HepG2 (cell line): ENCODE data around the gene SDC1. TPM values are rescaled to one million over a fixed set of nuclear protein-coding genes. Genes with fewer than 3 reads are reported as not detected.

Source experiments
- HNRNPH1 ChIP-seq: fragments of 200-400 bp; formaldehyde crosslinking; optimal IDR thresholded peaks from 2 replicates; pipeline ENCODE3; 2017; ENCODE audit warnings: mild to moderate bottlenecking, low read depth, low read length
- ZNF230 ChIP-seq: sonication (generic); formaldehyde crosslinking; IDR thresholded peaks from 2 replicates; pipeline ENCODE4 v1.4.0; 2020; ENCODE audit warnings: mild to moderate bottlenecking, missing genetic modification reagents
- polyA plus RNA-seq, 8 experiments: library from polyadenylated mRNA; depleted of rRNA in 3 of 8; stranded (reverse) in 7 of 8; unstranded in 1 of 8; fragments of >200 nt; fragmentation: Illumina TruSeq in 4 of 8; extraction: Trizol in 4 of 8; gene quantifications; 2 replicates each; pipeline versions ENCODE4 v1.2.1 to v1.2.3, GENCODE V29; 2011 to 2016; ENCODE audit warnings: low read depth in 4 of 8, missing spikeins in 1 of 8, mixed read lengths in 1 of 8; ENCODE audit not compliant: insufficient read depth in 1 of 8
- total RNA-seq, 5 experiments: library from RNA; depleted of rRNA; stranded (reverse); fragments of >200 nt; fragmentation: Illumina TruSeq; extraction: Trizol; gene quantifications; 2 replicates each; pipeline ENCODE4 v1.2.3, GENCODE V29; 2016; ENCODE audit warnings: low read depth in 1 of 5
- TF ChIP-seq, protein P1 (sequence below): sonication (generic); formaldehyde crosslinking; IDR thresholded peaks from 2 replicates; pipeline ENCODE4 v1.5.0; 2020; ENCODE audit warnings: missing genetic modification reagents
- TF ChIP-seq, protein P2 (sequence below): sonication (generic); formaldehyde crosslinking; IDR thresholded peaks from 2 replicates; pipeline ENCODE4 v1.4.0; 2020; ENCODE audit warnings: missing genetic modification reagents
- TF ChIP-seq, protein P3 (sequence below): sonication (generic); formaldehyde crosslinking; IDR thresholded peaks from 2 replicates; pipeline ENCODE4 v1.4.0; 2020; ENCODE audit warnings: mild to moderate bottlenecking, missing genetic modification reagents

SDC1 gene
- total and polyA plus RNA-seq, 2 of the 13 experiments (the other 11 are each of a cell fraction or from before 2014, with no cell fraction given), result 108 to 119 TPM

DNA sequence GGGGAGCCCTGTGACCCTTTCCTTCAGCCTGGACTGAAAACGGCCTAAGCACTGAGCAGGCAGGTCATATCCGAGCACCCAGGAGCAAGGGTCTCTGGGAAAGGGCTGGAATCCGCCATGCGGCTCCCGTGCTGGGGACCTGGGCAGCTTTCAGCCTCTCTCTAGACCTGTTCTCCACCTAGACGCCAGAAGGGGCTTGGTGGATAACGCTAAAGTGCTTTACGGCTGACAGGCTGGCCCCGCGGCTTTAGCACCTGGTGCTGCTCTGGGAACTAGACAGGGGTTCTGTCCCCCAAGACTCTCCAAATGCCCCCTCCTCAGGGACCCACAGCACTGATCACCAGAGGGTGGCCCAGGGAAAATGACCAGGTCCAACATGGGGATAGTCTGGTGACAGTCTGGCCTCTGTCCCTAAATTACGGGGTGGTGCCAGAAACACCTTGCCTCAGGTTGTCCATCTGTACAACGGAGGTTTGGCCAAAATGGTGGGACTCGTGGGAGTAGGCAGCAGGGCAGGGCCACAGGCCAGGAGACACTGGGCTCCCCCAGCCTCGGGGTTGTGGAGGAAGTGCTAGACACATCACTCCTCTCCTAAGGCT, 13.0 kb downstream of the SDC1 start (continued):
- TF ChIP-seq, protein P1, sequence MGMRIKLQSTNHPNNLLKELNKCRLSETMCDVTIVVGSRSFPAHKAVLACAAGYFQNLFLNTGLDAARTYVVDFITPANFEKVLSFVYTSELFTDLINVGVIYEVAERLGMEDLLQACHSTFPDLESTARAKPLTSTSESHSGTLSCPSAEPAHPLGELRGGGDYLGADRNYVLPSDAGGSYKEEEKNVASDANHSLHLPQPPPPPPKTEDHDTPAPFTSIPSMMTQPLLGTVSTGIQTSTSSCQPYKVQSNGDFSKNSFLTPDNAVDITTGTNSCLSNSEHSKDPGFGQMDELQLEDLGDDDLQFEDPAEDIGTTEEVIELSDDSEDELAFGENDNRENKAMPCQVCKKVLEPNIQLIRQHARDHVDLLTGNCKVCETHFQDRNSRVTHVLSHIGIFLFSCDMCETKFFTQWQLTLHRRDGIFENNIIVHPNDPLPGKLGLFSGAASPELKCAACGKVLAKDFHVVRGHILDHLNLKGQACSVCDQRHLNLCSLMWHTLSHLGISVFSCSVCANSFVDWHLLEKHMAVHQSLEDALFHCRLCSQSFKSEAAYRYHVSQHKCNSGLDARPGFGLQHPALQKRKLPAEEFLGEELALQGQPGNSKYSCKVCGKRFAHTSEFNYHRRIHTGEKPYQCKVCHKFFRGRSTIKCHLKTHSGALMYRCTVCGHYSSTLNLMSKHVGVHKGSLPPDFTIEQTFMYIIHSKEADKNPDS (CRISPR knock-in tag), result no peak
- TF ChIP-seq, protein P2, sequence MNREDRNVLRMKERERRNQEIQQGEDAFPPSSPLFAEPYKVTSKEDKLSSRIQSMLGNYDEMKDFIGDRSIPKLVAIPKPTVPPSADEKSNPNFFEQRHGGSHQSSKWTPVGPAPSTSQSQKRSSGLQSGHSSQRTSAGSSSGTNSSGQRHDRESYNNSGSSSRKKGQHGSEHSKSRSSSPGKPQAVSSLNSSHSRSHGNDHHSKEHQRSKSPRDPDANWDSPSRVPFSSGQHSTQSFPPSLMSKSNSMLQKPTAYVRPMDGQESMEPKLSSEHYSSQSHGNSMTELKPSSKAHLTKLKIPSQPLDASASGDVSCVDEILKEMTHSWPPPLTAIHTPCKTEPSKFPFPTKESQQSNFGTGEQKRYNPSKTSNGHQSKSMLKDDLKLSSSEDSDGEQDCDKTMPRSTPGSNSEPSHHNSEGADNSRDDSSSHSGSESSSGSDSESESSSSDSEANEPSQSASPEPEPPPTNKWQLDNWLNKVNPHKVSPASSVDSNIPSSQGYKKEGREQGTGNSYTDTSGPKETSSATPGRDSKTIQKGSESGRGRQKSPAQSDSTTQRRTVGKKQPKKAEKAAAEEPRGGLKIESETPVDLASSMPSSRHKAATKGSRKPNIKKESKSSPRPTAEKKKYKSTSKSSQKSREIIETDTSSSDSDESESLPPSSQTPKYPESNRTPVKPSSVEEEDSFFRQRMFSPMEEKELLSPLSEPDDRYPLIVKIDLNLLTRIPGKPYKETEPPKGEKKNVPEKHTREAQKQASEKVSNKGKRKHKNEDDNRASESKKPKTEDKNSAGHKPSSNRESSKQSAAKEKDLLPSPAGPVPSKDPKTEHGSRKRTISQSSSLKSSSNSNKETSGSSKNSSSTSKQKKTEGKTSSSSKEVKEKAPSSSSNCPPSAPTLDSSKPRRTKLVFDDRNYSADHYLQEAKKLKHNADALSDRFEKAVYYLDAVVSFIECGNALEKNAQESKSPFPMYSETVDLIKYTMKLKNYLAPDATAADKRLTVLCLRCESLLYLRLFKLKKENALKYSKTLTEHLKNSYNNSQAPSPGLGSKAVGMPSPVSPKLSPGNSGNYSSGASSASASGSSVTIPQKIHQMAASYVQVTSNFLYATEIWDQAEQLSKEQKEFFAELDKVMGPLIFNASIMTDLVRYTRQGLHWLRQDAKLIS (CRISPR knock-in tag), result no peak
- TF ChIP-seq, protein P3, sequence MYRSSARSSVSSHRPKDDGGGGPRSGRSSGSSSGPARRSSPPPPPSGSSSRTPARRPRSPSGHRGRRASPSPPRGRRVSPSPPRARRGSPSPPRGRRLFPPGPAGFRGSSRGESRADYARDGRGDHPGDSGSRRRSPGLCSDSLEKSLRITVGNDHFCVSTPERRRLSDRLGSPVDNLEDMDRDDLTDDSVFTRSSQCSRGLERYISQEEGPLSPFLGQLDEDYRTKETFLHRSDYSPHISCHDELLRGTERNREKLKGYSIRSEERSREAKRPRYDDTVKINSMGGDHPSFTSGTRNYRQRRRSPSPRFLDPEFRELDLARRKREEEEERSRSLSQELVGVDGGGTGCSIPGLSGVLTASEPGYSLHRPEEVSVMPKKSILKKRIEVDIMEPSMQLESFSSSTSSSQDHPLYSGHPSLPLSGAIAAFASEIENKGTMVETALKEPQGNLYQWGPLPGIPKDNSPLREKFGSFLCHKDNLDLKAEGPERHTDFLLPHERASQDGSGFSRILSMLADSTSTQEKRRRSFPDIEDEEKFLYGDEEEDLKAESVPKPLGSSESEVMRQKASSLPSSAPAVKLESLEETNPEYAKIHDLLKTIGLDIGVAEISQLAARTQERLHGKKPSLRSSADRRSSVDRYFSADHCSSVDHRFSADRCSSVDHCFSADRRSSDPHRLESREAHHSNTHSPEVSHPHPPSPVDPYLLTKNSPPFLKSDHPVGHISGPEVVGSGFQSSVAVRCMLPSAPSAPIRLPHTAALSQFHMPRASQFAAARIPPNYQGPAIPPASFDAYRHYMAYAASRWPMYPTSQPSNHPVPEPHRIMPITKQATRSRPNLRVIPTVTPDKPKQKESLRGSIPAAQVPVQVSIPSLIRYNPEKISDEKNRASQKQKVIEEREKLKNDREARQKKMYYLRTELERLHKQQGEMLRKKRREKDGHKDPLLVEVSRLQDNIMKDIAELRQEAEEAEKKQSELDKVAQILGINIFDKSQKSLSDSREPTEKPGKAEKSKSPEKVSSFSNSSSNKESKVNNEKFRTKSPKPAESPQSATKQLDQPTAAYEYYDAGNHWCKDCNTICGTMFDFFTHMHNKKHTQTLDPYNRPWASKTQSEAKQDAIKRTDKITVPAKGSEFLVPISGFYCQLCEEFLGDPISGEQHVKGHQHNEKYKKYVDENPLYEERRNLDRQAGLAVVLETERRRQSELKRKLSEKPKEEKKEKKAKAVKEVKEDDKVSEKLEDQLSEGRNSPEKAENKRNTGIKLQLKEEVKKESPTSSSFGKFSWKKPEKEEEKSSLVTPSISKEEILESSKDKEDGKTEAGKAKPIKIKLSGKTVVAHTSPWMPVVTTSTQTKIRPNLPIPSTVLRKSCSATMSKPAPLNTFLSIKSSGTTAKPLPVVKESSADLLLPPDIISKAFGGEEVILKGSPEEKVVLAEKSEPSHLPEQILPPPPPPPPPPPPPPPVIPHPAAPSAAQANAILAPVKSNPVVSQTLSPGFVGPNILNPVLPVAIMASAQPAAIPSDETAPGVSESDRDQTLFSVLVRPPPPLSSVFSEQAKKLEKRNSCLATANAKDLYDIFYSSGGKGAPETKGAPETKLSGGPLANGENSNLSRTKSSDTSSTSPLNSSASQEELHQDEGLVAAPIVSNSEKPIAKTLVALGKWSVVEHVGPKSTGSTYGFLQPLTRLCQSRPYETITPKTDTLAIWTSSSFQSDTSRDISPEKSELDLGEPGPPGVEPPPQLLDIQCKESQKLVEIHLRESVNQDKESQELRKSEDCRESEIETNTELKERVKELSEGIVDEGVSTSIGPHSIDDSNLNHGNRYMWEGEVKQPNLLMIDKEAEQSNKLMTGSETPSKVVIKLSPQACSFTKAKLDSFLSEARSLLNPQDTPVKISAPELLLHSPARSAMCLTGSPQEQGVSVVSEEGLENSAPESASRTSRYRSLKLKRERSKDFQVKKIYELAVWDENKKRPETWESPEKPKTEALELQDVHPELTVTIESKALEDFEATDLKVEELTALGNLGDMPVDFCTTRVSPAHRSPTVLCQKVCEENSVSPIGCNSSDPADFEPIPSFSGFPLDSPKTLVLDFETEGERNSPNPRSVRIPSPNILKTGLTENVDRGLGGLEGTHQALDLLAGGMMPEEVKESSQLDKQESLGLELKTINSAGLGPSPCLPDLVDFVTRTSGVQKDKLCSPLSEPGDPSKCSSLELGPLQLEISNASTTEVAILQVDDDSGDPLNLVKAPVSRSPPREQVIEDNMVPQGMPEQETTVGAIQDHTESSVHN (CRISPR knock-in tag), result no peak
- TF ChIP-seq HNRNPH1 (no peak), ZNF230 (no peak)
